ENCODE measurements around the gene MB. TPM values are rescaled to one million over a fixed set of nuclear protein-coding genes. Genes with fewer than 3 reads are reported as not detected.

Gene MB
- total RNA-seq, 1 experiment from 2014 or later: not detected

- TF ChIP-seq CTCF (IDR thresholded peaks at IDR 0.05; ENCODE audit: unreplicated experiment): no peak
- Mint-ChIP-seq H3K9me3 (ENCODE audit: low read depth, unreplicated experiment) (no peaks in the 10 kb centered on the region), H3K36me3 (ENCODE audit: insufficient read depth, unreplicated experiment) (peaks cover 5% of the 10 kb centered on the region), H3K4me3 (ENCODE audit: low read depth, unreplicated experiment) (peak overlapping the region; percentile 40), H3K27me3 (ENCODE audit: unreplicated experiment) (no peaks in the 10 kb centered on the region), H3K27ac (ENCODE audit: unreplicated experiment) (peak overlapping the region; percentile 87), H3K4me1 (ENCODE audit: low read depth, unreplicated experiment) (peaks cover 52% of the 10 kb centered on the region)
- intact Hi-C loops (cut with micrococcal nuclease; ENCODE audit: unreplicated experiment): loop anchor here (5.0 kb wide), 1 partner anchor 33 kb away; no protein-coding TSS in a partner anchor
- no TSS peak for BruUV-seq (replicated peaks)
- DNase-seq: peak; percentile 79
- CTCF ChIA-PET: interaction anchor here (1.0 kb wide), 1 partner anchor 68 kb away, joined by 3 read pairs; no protein-coding TSS in a partner anchor
These were observed 27.9 kb downstream of the MB start for GRCh38 chr22:35589071-35589755.

GRCh38 chr22:35587896-35588295, 29.2 kb downstream of the MB start:
- no peak overlapping the region for H3K27ac Mint-ChIP-seq (ENCODE audit: unreplicated experiment)
- CTCF ChIA-PET: interaction anchor here (0.6 to 1.3 kb wide), 3 partner anchors 77 to 230 kb away, joined by 3 to 5 read pairs (median 5); no protein-coding TSS in a partner anchor

GRCh38 chr22:35587447-35587870, 29.7 kb downstream of the MB start:
- no peak for TF ChIP-seq CTCF (IDR thresholded peaks at IDR 0.05; ENCODE audit: unreplicated experiment)
- BruUV-seq (replicated peaks): no TSS peak
- peak; percentile 63 for DNase-seq
- Mint-ChIP-seq H3K4me1 (ENCODE audit: low read depth, unreplicated experiment) (peaks cover 52% of the 10 kb centered on the region), H3K27me3 (ENCODE audit: unreplicated experiment) (no peaks in the 10 kb centered on the region), H3K36me3 (ENCODE audit: insufficient read depth, unreplicated experiment) (peaks cover 10% of the 10 kb centered on the region), H3K9me3 (ENCODE audit: low read depth, unreplicated experiment) (no peaks in the 10 kb centered on the region), H3K4me3 (ENCODE audit: low read depth, unreplicated experiment) (no peak overlapping the region), H3K27ac (ENCODE audit: unreplicated experiment) (no peak overlapping the region)
- intact Hi-C loops (cut with micrococcal nuclease; ENCODE audit: unreplicated experiment): loop anchor here (5.0 kb wide), 1 partner anchor 35 kb away; no protein-coding TSS in a partner anchor
- CTCF ChIA-PET: interaction anchor here (0.5 to 1.3 kb wide), 4 partner anchors 21 to 229 kb away, joined by 3 to 5 read pairs (median 4); no protein-coding TSS in a partner anchor

More at GRCh38 chr22:35587896-35588295, 29.2 kb downstream of the MB start:
- Mint-ChIP-seq H3K36me3 (ENCODE audit: insufficient read depth, unreplicated experiment) (peaks cover 8% of the 10 kb centered on the region), H3K27me3 (ENCODE audit: unreplicated experiment) (no peaks in the 10 kb centered on the region), H3K4me1 (ENCODE audit: low read depth, unreplicated experiment) (peaks cover 56% of the 10 kb centered on the region), H3K9me3 (ENCODE audit: low read depth, unreplicated experiment) (no peaks in the 10 kb centered on the region), H3K4me3 (ENCODE audit: low read depth, unreplicated experiment) (no peak overlapping the region)
- TF ChIP-seq CTCF (IDR thresholded peaks at IDR 0.05; ENCODE audit: unreplicated experiment): no peak
- no TSS peak for BruUV-seq (replicated peaks)
- no peak for DNase-seq
- intact Hi-C loops (cut with micrococcal nuclease; ENCODE audit: unreplicated experiment): loop anchor here (5.0 kb wide), 1 partner anchor 34 kb away; no protein-coding TSS in a partner anchor

- DNase-seq: no peak
- intact Hi-C loops (cut with micrococcal nuclease; ENCODE audit: unreplicated experiment): loop anchor here (5.0 kb wide), 1 partner anchor 36 kb away; no protein-coding TSS in a partner anchor
- CTCF ChIA-PET: interaction anchor here (0.5 kb wide), 1 partner anchor 21 kb away, joined by 3 read pairs; no protein-coding TSS in a partner anchor
- H3K9me3 Mint-ChIP-seq (ENCODE audit: low read depth, unreplicated experiment): no peaks in the 10 kb centered on the region
- H3K27me3 Mint-ChIP-seq (ENCODE audit: unreplicated experiment): no peaks in the 10 kb centered on the region
- H3K4me3 Mint-ChIP-seq (ENCODE audit: low read depth, unreplicated experiment): no peak overlapping the region
- no TSS peak for BruUV-seq (replicated peaks)
- H3K4me1 Mint-ChIP-seq (ENCODE audit: low read depth, unreplicated experiment): peaks cover 45% of the 10 kb centered on the region
- peaks cover 10% of the 10 kb centered on the region for H3K36me3 Mint-ChIP-seq (ENCODE audit: insufficient read depth, unreplicated experiment)
- TF ChIP-seq CTCF (IDR thresholded peaks at IDR 0.05; ENCODE audit: unreplicated experiment): no peak
- no peak overlapping the region for H3K27ac Mint-ChIP-seq (ENCODE audit: unreplicated experiment)
These were observed 30.4 kb downstream of the MB start for GRCh38 chr22:35586771-35587170.

All from Calu3 (cell line).